ENCODE data around the gene FRMD4A.

Gene FRMD4A

DNA sequence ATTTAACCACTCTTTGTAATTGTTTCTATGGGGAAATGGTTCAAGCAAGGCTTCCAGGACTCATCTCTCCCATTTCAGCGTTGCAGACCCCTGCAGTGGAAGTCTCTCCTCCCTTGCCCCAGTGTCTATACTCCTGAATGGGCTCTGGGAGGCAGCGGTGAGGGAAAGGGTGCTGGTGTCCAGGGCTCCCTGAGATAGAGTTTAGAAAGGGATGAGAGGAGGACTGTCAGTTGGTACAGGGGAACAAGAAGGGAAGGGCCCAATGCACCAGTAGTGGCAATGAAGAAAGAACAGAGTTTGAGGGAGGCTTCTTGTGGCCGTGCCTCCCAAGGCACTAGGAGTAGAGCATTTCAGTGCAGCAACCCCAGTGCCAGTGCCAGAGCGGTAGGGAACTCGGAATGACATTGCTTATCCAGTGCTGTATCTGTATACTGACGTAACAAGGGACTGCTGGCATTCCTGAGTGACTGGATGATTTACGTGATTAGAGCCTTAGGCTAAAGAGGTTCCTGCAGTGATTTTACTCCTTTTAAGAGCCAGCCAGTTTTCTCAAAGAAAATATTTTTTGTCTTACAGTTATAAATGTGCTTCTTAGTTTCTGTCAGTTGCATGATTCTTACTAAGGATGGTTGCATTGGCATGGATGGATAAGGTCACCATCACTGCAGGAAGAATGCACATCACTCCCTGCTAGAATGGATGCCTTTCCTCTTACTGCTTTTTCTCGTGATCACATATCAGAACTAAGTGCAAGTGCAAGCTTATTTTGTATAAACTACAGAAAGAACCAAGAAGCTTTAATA is 716.0 kb downstream of the FRMD4A start:
- DNase-seq (ENCODE audit: low read depth in 2 of 2): no peak

DNA sequence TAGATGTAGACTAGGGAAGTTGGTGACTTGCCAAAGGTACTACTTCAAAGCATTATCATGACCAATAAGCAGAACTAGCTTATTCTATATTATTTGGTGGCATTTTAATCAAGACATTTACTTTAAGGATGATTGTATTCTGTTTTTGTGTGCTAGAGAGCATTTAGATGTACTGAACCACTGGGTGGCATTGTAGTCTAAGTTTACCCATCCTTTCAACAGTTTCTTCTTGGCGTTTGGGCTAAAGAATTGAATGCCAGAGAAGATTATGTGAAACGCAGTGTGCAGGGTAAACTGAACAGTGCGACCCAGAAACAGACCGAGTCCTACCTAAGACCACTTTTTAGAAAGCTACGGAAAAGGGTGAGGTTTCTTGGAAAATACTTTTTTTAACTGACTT is 717.2 kb downstream of the FRMD4A start:
- DNase-seq (ENCODE audit: low read depth in 2 of 2): no peak

DNA sequence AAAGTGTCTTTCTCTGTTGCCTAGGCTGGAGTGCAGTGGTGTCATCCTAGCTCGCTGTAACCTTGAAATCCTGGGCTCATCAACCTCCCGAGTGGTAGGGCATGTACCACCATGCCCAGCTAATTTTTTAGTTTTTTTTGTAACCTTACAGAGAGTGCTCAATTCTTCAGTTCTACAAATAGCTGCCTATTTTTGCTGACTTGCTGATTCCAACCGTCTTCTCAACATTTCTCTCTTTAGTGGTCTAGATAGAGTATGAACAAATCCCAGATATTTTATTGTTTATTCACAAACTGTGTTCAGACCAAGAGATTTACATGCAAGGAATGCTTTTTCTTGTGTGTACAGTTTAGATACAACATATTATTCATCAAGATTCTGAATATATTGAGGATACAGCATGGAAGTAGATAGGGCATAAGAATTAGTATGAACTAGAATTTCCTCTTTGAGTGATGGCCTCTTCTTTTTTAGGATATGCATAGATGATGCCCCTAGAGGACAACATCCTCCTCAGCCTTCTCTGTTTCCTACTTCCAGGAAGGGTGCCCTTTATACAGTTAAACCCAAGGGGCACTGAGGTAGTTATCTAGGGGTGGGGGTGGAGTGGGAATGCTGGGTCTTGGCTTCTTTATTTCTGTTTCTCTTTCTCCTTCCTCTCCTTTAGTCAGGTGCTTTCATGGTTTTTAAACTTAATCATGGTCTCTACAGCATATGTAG is 717.9 kb downstream of the FRMD4A start:
- DNase-seq (ENCODE audit: low read depth in 2 of 2): no peak

DNA sequence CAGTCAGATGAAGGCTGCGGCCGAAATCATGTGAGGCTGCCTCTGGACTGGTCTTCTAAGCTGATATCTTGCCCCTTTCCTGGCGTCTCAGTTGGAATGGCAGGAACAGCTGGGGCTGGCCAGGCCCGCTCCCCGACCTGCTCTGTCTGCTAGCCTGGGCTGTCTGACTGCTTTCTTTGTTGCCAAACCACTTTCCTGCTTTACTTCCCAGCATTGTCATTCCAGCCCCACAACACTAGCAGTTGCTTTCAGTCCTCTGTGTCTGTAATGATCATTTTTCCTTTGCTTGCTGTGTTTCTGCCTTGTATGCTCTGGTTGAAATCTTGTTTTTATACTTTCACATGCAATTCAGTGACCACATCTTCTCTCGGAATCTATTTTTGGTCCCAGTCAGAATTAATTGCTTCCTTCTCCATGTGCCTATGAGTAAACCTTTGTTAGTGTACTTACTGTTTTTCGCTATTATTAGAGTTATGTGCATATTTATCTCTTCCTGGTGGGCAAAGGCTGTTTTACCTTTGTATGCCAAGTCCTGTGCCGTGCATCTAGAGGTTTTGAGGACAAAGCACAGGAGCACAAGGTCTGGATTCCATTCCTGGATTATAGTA is 722.4 kb downstream of the FRMD4A start:
- DNase-seq (ENCODE audit: low read depth in 2 of 2): no peak

DNA sequence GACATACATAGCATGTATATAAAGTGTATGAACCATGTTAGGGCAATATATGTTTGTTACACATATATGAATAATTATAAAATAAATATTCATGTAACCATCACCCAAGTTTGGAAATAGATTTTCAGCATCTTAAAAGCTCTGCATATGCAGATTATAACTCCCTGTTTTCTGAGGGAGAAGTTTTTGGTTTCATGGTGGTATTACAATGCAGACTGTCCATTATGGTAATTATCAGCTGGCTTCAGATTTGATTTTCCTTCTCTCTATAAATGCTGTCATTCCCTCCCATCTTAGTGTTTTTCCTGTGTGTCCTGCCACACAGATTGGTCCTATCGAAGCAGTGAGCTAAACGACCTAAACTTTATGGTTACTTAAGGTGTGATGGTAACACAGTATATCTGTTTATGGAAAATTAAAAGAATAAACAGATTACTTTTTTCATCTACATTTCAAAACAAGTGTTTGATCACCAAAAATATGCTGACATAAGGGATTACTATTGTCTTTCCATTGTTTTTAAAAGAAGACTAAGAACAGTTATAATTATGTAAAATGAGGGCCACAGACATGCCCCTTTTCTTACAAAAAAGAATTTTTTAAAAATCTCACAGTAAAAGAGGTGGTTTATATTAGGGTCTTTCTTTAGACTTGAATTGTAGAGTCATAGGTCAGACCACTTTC is 726.2 kb downstream of the FRMD4A start:
- DNase-seq (ENCODE audit: low read depth in 2 of 2): no peak

DNA sequence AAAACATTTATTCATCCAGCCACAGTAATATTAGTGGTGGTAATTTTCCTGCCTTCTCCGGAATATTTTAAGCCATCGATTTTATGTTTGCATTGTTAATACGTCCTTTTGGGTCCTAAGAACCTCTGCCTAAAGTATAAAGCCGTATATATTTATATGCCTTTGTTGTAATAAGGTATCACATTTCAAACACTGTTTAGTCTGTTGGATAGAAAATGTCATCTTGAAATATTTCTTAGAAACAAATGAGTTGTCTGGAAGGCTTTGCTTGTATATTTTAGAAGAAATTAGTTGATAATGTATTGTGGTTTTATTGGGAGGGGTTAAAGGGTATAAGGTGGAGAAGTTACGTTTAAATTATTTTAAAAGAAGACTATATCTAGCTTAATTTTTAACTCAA is 732.8 kb downstream of the FRMD4A start:
- DNase-seq (ENCODE audit: low read depth in 2 of 2): no peak

DNA sequence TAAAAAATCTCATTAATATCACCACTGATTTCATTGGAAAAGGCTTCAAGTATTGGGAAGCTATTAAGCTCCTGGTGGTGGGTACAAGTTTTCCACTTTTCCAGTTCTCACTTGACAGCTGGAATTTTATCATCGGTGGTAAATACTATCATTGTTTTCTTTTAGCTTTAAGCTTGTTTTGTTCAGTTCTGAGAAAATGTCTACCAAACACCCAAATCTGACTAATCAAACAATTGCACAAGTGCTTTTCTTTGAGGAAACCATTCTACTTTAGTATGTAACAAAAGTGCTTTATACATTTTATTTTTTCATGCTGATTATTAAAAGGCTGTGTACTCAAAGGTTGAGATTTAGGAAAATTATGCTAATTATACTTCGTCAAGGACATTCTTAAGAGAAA is 736.1 kb downstream of the FRMD4A start:
- DNase-seq (ENCODE audit: low read depth in 2 of 2): no peak
